ENCODE data around the gene CLDN20.
"Not testable (repeated sequence)": the region's sequence is repeated elsewhere in the genome, so short reads cannot be mapped to it uniquely, and the experiment has no call there.

Gene CLDN20

DNA sequence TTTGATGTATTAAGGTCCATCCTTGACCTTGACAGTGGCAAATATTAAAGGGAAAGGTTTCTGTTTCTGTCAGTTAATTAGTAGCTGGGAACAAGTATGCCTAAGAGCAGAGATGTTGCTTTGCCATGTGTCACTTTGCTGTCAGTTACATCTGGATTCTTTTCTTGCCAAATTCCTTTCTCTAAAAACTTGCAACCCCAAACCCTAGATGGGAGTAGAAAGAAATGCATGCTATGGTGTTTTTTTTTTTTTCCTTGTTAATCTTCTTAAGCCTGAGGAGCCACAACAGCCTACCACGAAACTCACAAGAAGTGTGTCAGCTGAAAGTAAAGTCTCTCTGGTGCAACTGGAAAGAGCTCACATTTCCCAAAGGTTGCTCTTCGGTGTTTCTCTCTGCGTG lies 18.0 kb upstream of the CLDN20 start:
- no peak for DNase-seq

DNA sequence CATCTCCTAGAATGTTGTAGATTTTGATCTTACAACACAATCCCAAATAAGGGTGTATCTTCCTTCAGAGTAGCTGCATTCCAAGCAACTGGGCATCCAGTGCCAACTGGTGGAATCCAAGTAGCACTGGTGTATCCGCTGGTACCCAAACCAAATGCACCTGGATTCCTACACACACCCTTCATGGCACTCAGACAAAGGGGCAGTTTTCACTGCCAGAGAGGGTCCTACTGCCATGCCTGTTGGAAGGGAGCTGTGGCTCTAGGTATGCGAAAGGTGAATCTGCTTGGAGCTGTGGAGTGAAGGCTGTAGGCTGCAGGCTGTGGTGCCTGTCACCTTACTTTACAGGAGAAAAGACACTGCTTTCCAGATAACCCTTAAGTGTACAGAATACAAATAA lies 17.0 kb upstream of the CLDN20 start:
- no peak for DNase-seq

DNA sequence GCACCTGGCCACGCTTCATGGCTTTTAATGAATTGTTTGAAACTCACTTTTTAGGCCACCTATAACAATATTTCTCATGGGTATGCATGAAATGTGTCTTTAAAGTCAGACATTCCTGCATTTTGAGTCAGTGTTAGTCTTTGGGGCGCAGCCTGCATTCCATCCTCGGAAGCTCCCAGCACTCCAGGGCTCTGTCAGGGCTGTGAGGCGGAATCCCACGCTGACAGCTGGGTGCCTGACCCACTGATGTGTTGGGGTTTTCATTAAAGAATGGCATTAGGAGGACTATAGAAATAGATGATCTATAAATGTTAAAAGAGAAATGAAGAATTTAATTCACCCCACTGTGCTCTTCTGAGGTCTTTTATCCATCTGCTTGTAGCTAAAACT lies 16.2 kb upstream of the CLDN20 start:
- no peak for DNase-seq

DNA sequence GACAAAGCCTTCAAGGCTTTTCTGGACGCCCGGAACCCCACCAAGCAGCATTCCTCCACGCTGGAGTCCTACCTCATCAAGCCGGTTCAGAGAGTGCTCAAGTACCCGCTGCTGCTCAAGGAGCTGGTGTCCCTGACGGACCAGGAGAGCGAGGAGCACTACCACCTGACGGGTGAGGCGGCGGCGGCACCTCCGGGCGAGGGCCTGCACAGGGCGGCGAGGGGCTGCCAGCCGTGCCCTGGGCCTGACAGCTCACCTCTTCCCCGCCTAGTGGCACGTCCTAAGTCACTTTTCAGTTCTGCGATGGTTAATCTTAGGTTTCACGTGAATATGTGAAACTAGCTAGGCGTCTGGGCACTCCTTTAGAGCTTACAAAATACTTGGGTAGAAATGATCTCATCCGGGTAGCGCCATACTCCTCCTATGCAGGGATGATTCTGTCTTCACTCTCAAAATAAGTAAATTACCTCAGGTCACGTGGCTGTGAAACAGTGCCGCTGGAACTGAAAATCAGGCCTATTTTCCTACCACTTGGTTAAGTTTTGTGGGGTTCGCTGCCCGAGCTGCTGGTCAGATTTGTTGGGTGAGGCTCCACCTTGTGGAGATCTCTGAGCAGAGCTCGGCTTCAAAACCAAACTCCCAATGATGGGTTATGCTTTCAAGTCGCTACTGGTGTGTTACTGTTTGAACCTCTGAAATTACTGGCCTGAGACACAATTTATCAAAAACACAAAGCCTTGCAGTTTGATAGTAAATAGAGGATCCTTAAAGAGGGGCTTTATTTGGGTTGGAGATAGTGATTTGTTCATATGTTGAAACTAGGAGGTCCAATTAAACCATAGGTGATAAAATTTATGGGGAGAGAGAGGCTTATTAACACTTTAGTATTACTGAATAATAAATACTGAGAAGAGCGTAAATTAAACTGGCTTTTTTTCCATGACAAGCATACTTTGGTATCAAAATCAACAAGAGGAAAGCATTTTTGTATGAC lies 15.5 kb upstream of the CLDN20 start:
- peak; percentile 5 for DNase-seq

DNA sequence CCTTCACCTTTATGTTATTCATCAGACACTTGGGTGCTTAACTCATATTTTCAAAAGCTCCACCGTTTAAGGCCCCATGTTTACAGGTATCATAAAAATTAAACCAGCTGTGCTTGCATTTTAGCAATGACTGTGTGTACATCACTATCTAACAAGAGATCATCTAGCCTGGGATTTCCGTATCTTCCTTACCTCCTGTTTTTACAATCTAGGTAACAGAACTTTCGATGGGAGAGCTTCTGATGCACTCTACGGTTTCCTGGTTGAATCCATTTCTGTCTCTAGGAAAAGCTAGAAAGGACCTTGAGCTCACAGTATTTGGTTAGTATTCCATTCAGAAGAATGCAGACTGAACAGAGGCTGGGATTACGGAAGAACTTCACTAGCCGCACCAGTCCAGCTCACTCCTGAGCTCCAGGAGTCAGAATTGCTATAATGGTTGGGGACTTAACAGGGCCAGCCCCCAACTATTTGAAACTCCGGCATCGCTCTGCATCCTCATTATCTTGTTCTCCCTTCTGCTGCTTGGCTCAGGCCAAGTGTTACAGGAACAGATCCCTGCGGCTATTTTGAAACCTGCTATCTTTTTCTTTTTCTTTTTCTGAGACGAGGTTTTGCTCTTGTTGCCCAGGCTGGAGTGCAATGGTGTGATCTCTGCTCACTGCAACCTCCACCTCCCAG lies 13.0 kb upstream of the CLDN20 start:
- DNase-seq: no peak

DNA sequence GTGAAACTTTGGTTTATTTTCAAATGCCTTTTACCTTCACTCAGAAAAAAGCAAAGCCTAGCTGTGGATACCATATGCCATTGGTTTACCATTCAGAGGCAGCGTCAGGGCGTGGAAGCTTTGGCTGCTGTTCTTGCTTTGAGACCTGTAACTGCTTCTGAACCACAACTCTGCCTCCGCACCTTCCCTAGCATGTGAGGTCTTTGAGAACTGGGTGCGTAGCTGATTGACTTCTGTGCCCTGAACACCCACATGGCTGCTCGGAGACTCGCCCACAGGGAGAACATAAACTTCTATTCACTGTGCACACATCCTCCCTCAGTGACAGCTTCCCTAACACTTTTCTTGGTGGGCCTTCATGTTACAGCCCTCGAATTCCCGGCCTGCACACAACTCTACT lies 11.2 kb upstream of the CLDN20 start:
- no peak for DNase-seq

DNA sequence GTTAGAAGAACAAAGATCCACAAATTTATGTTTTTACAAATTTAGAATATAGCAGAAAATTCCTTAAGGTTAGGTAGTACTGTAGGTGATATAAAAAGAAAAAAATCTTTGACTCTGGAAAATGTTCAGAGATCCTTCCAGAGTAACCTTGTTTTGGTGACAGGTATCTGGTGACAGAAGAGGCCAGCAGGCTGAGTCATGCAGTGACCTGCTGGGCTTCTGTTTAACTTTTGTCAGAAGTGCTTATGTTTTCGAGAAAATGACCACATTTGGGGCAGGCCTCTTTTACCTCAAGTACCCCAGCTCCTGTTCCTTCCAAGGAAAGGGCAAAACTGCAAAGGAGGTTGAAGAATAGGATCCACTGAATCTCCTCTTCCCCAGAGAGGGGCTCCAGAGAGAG lies 10.5 kb upstream of the CLDN20 start:
- DNase-seq: no peak

DNA sequence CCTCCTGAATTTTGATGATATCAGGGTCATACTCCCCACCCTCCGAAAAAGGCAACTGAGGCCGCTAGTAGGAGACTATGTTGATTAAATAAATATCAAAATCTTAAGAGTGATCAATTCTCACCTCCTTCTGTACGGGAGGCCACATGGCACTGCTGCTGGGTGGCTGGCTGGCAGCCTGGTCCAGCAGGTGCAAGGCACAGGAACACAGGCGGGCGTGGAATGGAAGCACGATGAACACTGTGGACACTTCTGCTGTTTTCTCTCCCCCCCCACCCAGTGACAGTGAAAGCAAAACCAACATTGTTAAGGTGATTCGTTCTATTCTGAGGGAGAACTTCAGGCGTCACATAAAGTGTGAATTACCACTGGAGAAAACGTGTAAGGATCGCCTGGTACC lies 9.7 kb upstream of the CLDN20 start:
- DNase-seq: no peak

DNA sequence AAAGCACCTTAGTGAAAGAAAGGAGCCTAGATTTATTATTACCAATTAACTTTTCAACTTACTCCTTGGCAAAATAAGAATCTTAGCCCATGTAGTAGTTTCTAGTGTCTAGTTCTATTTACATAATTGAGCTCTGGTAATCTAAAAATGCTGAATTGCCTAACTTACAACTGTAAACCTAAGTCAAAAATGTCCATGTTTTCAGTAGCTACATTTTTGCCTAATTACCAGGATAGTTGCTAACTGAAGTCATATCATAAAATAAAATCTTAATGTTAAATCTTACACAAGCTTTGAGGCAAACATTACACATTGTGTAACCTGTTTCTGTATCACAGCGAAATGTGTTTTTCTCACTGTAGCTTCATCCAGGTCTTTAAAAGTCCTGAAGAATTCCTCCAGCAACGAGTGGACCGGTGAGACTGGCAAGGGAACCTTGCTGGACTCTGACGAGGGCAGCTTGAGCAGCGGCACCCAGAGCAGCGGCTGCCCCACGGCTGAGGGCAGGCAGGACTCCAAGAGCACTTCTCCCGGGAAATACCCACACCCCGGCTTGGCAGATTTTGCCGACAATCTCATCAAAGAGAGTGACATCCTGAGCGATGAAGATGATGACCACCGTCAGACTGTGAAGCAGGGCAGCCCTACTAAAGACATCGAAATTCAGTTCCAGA lies 7.6 kb upstream of the CLDN20 start:
- DNase-seq: no peak

DNA sequence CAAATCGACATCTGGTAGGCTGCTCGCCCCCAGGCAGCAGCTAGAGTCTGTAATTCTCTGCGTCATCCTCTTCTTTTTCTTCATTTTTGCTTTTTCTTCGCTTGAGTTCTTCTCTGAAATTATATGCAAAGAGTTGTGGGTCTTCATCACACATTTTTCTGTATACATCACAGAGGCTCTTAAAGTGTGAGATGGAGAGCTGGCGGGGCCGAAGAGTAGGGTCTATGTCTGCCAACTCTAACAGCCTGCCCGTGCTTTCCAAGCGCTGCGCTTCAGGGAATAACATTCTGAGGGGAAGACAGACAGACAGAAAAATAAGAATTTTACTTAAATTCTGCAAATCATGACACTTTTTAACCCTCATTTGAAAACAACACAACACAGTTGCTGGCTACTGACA lies 6.0 kb upstream of the CLDN20 start:
- DNase-seq: no peak

DNA sequence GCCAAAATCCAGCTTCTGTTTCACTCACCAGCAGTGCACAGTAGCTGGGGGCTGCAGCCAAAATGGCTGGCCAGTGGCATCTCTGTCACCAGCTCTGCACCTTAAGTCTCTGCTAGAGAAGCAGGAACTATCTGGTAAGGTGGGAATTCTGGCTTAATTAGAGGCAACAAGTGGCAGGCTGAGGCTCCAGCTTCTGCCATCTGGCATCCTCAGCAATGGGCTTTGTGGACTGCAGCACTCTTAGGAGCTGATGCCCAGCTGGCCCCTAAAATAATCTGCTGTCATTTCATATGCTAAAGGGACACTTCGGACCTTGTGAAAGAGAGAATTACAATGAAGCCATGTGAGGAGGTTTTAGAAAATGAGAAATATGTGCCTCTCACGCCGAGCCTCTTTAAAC lies 4.6 kb upstream of the CLDN20 start:
- no peak for DNase-seq

DNA sequence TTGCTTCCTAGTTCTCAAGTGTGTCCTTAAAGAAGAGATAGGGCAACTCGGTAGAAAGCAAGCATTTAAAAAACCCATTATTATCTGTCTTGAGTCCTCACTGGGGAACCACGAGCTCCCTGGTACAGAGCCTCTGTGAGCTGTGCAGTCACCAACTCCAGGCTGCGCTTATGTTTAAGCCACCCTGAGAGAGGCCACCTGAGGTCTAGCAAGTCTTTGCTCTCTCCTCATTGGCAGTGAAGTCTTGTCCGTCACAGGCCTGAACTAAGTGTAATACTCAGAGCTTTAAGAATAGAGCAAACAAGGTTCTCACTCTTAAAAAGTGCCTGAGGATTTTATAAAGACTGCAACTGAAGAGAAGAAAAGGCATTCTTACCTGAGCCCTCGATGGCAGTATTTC lies 3.9 kb upstream of the CLDN20 start:
- no peak for DNase-seq

DNA sequence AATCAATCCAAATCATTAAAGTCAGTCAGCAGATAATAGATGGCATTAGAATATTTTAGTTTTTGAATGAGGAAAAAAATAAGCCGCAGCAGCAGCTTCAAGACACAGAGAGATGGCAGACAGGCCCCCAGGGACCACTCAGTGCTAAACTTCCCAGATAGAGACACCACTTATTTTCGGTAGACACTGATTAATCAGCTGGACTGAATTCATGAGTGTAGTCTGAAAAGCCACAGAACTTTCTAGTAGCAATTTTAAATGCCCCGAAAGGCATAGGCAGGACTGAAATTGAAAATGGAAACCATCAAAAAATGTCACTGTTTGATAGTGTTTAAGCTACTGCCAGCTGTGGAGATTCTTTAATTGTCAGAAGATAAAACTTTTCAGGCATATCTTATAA lies 3.1 kb upstream of the CLDN20 start:
- no peak for DNase-seq

DNA sequence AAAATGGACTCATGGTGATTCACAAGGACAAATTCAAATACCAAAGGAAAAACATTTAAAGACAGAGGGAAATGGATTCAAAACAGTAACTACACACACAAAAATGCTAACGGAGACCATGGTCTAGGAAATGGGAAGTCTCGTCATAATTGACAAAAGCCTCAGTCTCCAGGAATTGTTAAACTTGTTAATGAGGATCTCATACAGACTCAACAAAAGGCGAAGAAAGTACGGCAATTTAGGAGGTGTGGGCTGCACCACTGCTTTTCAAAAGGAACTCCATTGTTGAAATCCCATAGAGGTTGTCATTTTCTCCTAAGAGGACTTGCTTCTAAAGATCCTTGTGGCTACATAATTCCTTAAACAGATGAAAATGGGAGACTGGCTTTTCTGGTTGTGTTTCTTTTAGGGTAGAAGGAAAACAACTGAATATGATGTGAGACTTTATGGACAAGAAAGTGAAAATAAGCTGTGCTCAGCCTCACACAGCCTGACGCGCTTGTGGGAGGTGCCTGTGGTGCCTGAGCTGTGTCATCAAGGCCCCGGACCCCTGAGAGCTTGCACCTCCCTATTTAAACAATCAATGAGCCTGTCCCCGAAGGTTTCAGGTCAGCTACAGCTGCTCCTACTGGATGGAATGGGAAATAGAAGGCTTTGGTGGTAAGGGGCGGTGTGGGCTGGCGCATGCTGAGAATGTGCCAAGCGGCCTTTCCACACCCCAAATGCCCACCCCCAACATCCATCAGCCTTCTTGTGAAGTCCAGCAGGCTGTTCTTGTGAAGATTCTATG lies 2.5 kb upstream of the CLDN20 start:
- DNase-seq: no peak

DNA sequence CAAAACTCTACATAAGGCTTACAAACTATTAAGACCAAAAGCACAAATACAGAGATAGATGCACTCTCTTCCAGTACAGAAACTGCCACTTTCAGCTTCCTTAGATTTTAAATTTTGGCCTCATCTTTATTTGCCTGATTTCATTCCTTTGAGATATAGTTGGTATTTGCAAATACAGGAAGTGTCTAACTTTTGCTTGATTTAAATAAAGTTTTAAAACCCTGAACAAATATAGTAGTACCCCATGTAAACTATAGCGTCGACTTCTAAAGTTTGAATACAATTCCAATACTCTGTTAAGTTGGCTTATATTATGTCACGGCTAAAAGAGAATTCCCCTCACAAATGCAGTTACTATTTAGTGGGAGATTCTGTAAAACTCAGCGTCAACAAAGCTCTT lies 1.2 kb upstream of the CLDN20 start:
- DNase-seq: no peak

DNA sequence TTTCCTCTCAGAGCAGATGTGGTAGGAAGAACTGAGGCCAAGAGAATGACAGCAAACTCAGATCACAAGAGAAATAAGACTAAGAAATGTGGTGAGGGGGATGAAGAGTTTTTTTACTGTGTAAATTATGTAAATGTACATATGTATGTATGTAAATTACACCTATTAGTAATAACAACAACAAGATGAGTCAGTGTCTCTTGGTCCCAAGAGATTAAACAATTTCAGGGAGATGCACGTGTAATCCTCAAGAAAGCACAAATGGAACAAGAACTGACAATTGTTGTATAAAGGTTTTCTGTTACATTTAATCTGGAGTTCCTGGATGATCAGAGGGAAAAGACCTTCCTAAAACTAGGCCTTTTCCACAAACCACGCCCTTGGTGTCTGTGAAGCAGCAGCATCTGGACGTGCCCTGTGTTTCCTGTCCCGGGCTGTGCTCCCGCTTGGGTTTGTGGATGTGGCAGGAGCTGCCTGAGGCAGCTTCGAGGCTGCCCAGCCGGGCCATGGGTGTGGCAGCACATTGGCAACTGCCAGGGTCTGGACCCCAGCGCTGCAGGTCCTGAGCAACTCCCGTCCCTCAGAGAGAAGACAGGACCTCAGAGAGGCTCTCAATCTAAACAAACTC lies 994 bp downstream of the CLDN20 start:
- peak; percentile 34 for DNase-seq

DNA sequence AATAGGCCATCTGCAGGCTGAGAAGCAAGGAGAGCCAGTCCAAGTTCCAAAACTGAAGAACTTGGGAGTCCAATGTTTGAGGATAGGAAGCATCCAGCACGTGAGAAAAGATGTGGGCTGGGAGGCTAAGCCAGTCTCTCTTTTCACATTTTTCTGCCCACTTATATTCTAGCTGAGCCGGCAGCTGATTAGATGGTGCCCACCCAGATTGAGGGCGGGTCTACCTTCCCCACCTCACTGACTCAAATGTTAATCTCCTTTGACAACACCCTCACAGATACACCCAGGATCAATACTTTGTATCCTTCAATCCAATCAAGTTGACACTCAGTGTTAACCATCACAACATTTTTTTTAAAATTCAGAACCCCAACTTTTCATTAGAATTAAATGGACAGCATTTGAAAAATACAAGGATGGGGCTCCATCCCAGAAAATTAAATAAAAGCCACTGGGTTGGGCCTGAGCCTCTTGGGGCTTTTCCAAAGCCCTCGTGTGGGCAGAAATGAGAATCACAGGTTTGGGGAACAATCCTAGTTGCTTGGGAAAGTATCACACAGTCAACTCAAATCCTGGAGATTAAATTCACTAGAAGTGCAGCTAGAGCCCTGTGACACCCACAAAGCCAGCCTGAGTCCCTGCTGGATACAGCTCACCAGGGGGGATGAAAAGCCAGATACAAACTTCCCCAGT lies 2.2 kb downstream of the CLDN20 start:
- no peak for DNase-seq

DNA sequence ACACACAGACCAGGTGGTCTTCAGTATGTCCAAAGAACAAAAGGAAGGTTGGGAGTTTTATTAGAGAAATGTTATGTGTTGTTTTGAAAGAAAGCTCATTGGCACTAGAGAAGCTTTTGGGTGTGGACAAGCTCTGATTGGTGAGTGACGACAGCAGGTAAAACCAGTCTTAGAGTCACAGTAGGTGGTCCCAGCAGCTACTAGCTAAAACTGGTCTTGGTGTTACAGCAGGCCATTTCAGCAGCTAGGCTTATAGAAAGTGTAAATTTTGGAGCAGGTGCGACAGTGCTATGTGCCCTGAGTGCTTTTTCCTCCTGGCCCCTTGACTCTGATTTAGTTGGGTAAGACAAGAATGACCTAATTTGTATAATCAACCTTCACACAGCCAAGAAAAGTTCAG lies 3.6 kb downstream of the CLDN20 start:
- no peak for DNase-seq

DNA sequence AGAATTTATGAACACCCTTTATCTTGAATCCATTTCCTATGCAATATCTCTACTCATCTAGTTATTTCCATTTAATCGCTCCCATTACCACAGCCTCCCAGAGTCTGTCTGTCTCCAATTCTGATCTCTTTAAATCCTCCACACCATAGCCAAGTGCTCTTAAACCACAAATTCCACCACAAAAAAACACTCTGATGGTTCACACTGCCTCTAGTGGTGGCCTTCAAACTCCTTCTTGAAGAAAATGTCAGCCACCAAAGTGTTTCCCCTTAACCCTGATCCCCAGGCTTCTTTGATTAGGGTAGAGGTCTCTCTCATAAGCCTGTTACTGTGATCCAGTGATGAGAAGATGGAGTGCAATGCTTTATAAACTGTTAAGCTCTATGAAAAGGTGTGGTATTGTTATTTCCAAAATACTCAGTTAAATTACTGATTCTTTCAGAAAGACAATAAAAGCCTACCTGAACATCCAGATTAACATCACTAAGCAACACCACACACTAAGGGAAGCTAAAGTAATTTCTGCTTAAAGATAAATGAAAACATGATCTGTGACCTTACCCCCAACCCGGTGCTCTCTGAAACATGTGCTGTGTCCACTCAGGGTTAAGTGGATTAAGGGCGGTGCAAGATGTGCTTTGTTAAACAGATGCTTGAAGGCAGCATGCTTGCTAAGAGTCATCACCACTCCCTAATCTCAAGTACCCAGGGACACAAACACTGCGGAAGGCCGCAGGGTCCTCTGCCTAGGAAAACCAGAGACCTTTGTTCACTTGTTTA lies 4.5 kb downstream of the CLDN20 start:
- DNase-seq: not testable (repeated sequence)

DNA sequence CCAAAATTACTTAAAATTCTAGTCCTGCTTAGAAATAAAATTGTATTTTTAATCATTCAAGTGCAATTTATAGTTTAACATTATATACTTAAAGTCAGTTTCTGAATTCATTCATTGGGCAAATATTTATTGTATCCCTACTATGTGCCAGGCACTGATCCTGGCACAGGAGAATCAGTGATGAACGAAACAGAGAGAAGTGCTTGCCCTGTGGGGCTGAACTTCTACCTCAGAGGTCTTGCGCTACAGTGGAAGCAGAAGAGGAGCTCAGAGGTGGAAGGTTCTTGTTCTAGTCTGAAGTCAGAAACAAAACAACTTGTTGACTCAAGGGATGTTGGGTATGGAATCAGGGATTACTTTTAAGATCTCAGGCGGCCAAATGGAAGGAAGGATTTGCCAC lies 6.0 kb downstream of the CLDN20 start:
- DNase-seq: no peak

DNA sequence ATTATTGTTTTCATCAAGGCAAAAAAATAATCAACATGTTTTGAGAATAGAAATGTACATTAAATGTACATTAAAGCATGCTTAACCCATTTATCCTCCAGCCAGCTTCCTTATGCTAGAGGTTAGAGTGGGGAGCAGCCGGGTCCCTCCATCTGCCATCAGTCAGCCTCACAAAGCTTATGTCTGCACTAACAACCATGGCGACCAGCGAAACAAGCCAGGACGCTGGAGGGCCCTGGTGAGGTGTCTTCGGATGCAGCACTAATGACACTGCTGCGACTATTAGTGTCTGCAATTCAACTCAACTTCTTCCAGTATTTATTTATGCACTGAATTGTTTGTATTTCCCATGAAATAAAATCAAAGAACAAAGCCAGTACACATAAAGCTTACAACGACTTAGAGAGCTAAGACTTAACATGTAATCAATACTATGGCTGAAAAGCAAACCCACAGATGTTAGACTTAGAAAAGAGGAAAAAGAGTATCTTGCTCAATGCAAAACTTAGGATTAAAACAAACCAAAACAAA lies 6.8 kb downstream of the CLDN20 start:
- no peak for DNase-seq

Measured in T1000 (cell line).